NCI-H2029 (cell line): ENCODE data around the gene CDHR5.
A peak's percentile ranks its signal among the peaks of the same experiment; 100 is the strongest.
"Not testable (repeated sequence)": the region's sequence is repeated elsewhere in the genome, so short reads cannot be mapped to it uniquely, and the experiment has no call there.

ENCODE experiments used
- DNase-seq: peaks from one replicate; lab custom pipeline; 2025; lab: John Stamatoyannopoulos, UW

CDHR5 gene

GRCh38 chr11:584287-584686 lies 40.5 kb downstream of the CDHR5 start:
- no peak for DNase-seq

DNA sequence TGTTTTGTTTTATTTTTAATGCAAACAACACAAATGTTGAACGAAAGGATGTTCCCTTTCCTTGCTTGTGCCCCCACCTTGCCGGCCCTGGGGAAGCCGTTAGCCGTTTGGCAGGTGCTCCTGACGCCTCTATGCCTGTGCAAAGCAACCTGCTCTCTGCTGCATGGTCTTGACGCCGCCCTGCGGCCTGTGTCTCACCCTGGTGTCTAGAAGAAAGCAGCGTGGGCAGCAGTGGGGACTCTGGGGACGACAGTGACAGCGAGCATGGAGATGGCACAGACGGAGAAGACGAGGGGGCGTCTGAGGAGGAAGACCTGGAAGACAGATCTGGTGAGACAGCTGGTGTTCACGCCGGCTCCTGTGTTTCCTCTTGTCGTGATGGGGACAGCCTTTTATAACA lies 43.0 kb downstream of the CDHR5 start:
- no peak for DNase-seq

DNA sequence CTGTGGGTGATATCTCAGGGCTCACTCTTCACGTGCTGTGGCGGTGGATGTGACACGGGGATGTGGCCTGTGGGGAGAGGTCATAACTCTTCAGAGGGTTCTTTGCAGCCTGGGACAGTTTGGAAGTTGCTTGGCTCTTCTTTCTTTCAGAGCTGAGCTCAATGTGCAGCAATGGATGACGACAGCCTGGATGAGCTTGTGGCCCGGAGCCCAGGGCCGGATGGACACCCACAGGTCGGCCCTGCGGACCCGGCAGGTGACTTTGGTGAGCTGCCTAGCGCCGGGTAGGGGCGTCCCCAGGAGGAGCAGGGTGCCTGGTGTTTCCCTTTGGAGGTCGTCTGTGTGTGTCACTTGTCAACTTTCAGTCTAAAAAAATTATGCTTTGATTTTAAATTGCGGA lies 43.4 kb downstream of the CDHR5 start:
- no peak for DNase-seq

- no peak for DNase-seq
Observed at GRCh38 chr11:579830-580601, 44.7 kb downstream of the CDHR5 start.

- DNase-seq = no peak
Observed at GRCh38 chr11:578276-579035, 46.3 kb downstream of the CDHR5 start.

DNA sequence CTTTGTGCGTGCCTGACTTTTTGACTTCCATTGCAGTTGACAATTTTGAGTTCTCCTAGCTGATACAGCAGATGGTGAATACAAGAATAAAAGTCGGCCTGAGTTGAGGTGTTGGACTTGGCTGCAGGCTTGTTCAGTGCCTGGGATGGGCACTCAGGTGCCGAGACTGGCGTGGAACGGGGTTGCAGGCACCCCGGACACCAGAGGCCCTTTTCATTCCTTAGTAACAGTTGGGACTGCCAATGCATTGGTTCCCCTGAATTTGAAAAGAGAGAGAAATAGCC lies 47.2 kb downstream of the CDHR5 start:
- no peak for DNase-seq

DNA sequence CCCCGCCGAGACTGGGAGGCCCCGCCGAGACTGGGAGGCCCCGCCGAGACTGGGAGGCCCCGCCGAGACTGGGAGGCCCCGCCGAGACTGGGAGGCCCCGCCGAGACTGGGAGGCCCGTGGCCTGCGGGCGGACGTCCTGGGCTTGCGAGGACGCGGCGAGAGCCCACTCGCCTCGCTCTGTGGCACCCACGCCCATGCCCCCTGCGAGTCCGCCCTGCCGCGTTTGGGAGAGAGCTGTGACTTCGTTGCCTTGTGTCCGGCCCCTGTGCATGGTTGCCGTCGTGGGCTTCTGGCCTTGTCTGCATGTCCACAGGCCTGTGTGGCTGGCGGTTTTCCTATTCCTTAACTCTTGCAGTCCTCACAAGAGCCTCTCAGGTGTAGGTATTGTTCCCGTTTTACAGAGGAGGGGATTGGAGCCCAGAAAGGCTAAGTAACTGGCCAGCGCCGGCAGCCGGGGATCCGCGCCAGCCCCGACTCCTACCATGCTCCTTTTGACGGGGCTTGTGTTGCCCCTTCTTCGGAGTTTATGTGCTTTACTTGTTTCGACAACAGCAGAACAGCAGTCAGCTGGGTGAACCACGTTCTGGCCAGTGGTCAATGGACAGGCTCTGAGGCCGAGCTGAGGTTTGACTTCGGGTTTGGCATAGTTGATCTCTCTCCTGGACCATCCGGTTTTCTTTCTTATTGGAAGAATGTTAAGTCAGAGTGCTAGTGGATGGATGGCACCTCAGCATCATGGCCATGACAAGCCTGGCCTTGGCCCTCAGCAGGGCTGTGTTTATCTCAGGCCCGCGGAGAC lies 47.7 kb downstream of the CDHR5 start:
- no peak for DNase-seq

DNA sequence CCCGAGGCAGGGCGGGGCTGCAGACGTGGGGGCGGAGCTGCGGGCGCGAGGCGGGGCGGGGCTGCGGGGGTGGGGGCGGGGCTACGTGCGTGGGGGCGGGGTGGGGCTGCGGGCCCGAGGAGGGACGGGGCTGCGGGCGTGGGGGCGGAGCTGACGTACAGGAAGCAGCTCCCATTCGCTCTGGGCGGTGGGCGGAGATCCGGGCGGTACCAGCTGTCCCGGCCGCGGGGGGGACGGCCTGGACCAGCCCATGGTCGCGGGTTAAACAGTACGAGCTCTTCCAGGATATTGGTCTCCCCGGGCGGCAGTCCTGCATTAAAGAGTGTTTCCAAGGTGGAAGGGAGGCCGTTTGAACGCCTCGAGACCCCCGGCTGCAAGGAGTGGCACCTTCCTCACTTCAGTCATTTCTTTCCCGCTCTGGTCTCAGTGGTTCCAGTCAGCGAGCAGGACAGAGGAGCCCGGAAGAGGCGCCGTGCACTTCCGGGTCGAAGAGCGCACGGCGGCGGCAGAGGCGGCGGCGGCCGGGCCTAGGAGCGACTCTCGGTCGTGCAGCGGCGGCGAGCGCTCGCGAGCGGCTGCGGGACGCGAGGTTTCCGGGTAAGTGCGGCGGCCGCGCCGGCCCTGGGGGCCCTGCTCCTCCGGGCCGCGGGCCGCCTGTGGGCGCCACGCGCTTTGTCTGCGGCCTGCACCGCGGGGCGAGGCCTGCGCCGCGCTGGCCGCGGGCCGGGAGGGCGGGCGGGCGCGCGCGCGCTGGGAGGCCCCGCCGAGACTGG lies 48.6 kb downstream of the CDHR5 start, which contains the start of gene PHRF1:
TSS of gene PHRF1 (plus strand) at position 475 of the 773 bp plus-strand sequence. CDS start 5,043 bp downstream, outside the sequence.
- DNase-seq = peak; percentile 87

DNA sequence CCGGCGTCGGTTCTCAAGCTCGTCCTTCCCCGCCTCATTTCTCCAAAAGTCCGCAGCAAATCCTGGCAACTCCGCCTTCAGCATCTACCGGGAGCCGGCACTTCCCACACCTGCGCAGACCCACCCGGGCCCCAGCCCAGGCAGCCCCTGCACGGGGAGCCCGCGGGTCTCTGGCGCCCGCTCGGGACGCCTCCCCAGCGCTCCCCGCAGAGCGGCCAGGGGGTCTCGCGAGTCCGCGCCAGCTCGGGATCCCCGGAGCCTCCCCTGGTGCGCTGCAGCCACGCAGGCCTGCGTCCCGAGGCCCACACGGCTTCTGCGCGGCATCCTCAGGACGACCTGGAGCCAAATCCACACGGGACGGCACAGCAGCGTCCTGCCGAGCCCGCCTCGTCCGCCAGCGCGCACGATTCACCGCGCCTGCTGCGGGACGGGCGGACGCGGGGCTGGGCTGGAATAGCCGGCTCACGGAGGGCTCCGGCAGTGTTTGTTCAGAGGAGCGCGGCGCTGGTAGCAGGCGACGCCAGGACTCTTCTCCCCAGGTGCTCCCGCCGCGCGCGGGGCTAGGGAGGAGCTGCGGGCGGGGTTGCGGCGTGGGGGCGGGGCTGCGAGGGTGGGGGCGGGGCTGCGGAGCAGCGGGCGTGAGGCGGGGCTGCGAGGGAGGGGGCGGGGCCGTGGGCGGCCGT lies 49.3 kb downstream of the CDHR5 start:
- DNase-seq = peak; percentile 73

DNA sequence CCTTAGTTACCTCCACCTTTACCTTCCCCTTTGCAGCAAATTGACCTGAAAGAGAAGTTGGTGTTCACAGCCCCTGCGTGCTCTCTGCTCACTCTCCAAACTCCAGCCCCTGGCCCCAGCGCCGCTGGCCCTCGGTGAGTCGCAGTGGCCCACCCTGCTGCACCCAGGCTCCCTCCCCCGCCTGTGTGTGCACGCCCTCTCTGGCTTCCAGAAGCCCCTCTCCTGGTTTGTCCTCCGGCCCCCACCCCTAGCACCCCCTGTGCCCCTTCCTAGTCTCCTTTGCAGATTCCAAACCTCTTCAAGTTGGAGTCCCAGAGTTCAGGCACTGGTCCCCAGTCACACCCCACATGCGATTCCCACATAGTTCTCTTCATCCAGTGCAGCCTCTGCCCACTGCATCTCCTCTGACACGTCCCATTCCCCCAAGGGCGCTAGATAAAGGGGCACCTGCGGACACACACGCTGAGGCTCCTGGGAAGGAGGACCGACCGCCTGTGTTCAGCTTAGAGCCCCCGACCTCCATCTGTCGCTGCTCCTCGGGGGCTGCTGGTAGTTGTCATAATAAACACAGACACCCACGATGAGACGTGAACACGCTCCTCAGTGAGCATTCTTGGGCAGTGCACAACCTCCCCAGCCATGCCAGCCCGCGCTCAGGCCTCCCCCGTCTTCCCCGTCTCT lies 50.0 kb downstream of the CDHR5 start:
- DNase-seq = no peak

DNA sequence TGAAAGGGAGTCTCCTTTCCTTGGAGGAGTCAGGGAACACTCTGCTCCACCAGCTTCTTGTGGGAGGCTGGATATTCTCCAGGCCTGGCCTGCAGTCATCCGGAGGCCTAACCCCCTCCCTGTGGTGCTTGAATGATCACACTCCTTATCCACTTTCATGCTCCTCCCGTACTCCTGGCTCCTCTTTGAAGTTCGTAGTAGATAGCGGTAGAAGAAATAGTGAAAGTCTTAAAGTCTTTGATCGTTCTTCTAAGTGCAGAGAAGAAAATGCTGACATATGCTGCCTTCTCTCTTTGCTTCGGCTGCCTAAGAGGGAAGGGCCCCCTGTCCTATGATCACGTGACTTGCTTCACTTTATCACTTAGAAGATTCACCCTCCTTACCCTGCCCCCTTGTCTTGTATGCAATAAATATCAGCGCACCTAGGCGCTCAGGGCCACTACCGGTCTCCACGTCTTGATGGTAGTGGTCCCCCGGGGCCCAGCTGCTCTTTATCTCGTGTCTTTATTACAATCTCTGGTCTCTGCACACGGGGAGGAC lies 50.7 kb downstream of the CDHR5 start:
- not testable (repeated sequence) for DNase-seq

DNA sequence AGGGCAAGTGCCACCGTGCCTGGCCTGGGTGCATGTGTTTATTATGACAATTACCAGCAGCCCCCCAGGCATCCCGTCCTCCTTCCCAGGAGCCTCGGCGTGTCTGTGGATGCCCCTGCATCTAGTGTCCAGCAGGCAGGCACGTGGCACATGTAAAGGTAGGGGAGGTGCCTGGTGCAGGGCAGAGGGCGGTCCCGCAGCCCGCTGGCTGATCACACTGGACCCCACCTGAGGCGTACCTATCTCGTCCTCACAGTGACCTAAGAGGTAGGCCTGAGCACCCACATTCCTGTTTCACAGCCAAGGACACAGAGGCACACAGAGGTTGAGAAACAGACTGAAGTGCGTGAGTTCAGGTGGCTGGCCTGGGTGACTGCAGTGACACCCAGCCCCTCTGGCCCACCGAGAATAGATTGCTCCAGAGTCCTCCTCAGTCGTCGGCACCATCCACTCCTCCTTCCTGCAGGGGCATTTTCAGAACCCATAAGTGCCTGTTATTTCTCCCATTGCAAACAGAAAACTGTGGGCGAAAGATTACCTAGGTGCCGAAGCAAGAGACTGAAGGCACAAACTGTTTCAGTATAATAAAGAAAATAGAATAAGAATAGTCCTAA lies 51.5 kb downstream of the CDHR5 start:
- DNase-seq = no peak

GRCh38 chr11:571802-572185 lies 53.0 kb downstream of the CDHR5 start:
- DNase-seq = no peak

DNA sequence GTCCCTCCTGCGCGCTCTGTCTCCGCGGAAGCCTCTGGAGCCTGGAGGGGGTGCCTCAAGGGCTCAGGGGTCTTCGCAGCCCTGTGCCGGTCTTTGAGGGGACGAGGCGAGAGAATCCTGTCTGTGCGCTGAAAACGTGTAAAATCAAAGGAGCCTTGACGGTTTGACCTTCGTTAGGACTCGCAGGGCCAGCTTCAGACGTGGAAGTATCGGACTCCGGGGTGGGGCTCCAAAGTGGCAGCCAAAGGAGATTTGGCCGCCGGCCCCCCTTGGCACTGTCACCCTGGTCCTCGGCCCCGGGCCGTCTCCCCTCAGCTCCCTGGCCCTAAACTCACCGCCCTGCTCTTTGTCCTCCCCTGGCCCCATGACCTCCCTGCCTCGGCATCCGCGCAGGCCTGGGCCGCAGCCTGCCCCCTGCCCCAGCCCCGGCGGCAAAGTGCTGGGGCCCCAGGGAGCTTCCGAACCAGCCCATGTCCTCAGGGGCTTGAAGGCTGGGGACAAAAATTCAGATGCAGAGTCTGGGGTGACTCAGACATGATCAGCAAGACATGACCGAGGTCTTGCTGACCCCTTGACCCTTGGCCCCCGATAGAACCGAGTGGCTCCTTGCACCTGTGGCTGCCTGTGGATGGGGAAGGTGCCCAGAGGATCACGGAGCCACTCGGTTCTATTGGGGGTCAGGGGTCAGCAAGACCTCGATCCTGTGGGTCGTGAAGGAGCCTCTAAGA lies 55.4 kb downstream of the CDHR5 start:
- DNase-seq = no peak

DNA sequence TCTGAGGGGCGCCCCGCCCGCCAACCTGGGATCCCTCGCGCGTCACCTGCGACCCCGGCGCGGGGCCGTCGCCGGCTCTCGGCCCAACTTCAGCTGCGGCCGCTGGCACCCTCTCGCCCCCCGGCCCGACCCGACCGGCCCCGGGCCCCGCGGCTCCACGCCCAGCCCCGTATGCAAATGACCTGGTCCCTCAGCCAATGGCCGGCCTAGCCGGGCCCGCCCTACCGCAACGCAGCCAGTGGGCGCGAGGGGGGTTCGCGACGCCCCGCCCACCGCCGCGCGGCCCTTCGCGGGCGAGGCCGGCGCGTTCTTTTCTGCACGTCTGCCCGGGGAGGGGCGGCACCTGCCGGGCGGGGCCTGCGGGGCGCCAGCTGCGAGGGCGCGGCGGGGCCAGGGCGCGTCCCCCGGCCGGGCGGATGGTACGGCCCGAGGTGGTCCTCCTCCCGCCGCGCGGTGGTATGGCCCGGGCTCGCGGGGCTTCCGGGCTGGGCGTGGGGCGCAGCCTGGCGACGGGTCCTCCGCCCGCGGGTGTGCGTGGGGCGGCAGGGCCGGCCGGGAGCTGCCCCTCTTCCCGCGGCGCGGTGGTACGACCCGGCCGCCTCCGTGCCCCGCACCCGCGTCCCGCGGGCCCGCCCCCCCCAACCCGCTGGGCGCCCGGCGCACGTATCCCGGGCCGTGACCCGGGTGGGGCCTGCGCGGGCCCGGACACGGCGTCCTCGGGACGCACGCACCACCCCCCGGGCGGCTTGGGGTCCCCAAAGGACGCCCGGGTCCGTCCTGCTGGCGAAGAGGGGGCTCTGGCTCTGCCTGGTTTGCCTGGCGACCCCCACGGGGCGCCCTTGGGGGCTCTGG lies 56.2 kb downstream of the CDHR5 start:
- peak; percentile 91 for DNase-seq

DNA sequence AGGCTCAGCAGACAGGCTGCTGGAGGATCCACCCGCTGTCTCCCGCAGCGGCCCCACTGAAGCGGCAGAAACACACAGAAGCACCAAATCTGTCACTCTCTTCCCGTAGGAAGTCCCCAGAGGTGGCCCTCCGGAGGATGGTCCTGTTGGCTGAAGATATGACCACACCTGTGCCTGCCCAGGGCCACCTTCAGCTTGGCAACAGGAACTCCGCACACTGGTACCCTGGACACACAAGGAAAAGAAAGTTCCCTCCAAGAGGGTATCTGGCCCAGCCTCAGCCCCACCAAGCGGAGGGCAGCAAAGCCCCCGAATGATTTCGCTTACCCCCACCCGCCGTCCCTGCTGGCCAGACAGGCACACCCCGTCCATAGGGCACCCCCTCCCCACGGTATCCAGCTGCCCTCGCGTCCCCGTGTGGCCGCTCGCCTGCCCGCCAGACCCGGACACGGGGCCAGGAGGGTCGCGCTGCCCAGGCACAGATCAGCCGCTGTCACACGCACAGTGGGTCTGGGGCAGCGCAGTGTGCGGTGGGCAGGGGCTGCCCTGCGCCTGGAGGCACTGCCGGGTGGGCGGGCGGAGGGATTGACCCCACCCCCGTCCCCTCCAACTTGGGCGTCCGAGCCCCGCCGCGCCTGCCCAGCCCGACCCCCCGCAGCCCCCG lies 57.0 kb downstream of the CDHR5 start:
- no peak for DNase-seq

DNA sequence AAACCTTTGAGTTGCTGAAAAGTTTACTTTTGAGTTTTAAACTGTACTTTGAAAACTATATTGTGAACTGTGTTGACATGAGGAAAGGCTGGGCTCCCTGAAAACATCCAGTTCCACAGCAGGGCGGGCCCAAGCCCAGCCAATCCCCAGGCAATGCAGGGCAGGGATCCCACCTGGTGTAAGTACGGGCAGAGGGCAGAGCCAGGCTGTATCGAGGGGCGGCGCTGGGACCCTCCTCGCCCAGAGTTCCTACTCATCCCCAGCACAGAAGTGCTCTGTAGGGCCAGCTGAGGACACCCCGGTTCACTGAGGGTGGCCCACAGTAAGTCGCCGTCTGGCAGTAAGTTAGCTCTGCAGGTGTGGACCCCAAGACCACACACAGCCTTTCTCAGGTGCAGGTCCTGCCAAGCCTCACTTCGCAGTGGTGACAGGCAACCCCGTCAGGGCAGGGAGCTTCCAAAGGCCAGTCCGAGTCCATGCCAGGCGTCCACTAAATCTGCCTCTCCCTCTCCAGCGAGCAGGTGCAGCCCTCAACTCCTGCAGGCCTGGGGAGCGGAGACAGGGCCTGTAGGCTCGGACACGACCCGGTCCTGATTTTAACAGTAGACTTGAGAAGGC lies 57.6 kb downstream of the CDHR5 start:
- no peak for DNase-seq
